DND-41 (cell line): ENCODE results near the gene ICAM2.

Experiments used
- ATAC-seq: fragments of 200-7000 bp; cut with Tn5 transposase; 3 replicates; pipeline ENCODE4 v1.9.1; 2021; ENCODE audit warnings: low read depth; ENCODE audit not compliant: insufficient read depth
- DNase-seq: peaks from one replicate; pipeline ENCODE4 v3.0.0-alpha.2; 2020
- H2AFZ ChIP-seq: 2 replicates; pipeline ENCODE4 v1.6.0; 2012; ENCODE audit warnings: low read depth, low read length
- H3K27ac ChIP-seq: 2 replicates; pipeline ENCODE4 v1.5.1; 2012; ENCODE audit warnings: low read length, inconsistent platforms
- H3K27me3 ChIP-seq: fragments of 200-600 bp; sonication (generic); 2 replicates; pipeline ENCODE4 v1.6.0; 2012; ENCODE audit warnings: low read length, mild to moderate bottlenecking, inconsistent platforms; ENCODE audit not compliant: insufficient read depth, poor library complexity
- H3K36me3 ChIP-seq: 2 replicates; pipeline ENCODE4 v1.5.1; 2012; ENCODE audit warnings: low read length, inconsistent platforms; ENCODE audit not compliant: insufficient read depth
- H3K4me1 ChIP-seq: 2 replicates; pipeline ENCODE4 v1.5.1; 2012; ENCODE audit warnings: mild to moderate bottlenecking, low read length; ENCODE audit not compliant: insufficient read depth
- H3K4me2 ChIP-seq: 2 replicates; pipeline ENCODE4 v1.6.0; 2012; ENCODE audit warnings: mild to moderate bottlenecking, moderate library complexity, low read length, inconsistent platforms; ENCODE audit not compliant: insufficient read depth
- H3K4me3 ChIP-seq, 2 experiments: fragments of 200-600 bp in 1 of 2; shearing (Covaris generic) in 1 of 2; 2 replicates each; pipeline ENCODE4 v1.5.1; 2012 to 2016; ENCODE audit warnings: inconsistent platforms in 2 of 2, low read length in 2 of 2, mild to moderate bottlenecking in 2 of 2, low read depth in 1 of 2, moderate library complexity in 1 of 2
- H3K79me2 ChIP-seq: 2 replicates; pipeline ENCODE4 v1.6.0; 2012; ENCODE audit warnings: low read length, inconsistent platforms; ENCODE audit not compliant: insufficient read depth
- H3K9ac ChIP-seq: 2 replicates; pipeline ENCODE4 v1.6.0; 2012; ENCODE audit warnings: low read depth, mild to moderate bottlenecking, inconsistent platforms, low read length, moderate library complexity
- H3K9me3 ChIP-seq: 2 replicates; pipeline ENCODE4 v1.5.1; 2012; ENCODE audit warnings: low read length, moderate library complexity, mild to moderate bottlenecking, inconsistent platforms; ENCODE audit not compliant: insufficient read depth, severe bottlenecking
- H4K20me1 ChIP-seq: 2 replicates; pipeline ENCODE4 v1.6.0; 2012; ENCODE audit warnings: low read length; ENCODE audit not compliant: insufficient read depth
- CTCF ChIP-seq: IDR thresholded peaks from 2 replicates; pipeline ENCODE4 v1.5.1; 2012; ENCODE audit warnings: borderline replicate concordance, low read length, moderate library complexity, mild to moderate bottlenecking; ENCODE audit not compliant: poor library complexity, severe bottlenecking; ENCODE audit errors: extremely low read depth
- EZH2 ChIP-seq: IDR thresholded peaks from 3 replicates; pipeline ENCODE4 v1.6.1; 2012; ENCODE audit warnings: borderline replicate concordance, low read depth, mild to moderate bottlenecking, moderate library complexity, low read length, inconsistent platforms; ENCODE audit not compliant: severe bottlenecking

The ICAM2 gene

GRCh38 chr17:63995626-63996025, 24.8 kb downstream of the ICAM2 start:
- ATAC-seq (no peak), DNase-seq (no peak)
- Histone ChIP-seq H3K27ac (no peak overlapping the region), H3K27me3 (peaks cover 3% of the 10 kb centered on the region), H3K4me3 (no peak overlapping the region), H3K79me2 (no peaks in the 10 kb centered on the region), H3K9me3 (no peaks in the 10 kb centered on the region), H3K36me3 (no peaks in the 10 kb centered on the region), H2AFZ (no peak overlapping the region), H4K20me1 (no peaks in the 10 kb centered on the region), H3K4me1 (peaks cover 22% of the 10 kb centered on the region), H3K9ac (no peak overlapping the region), H3K4me2 (no peak overlapping the region)
- TF ChIP-seq CTCF (no peak), EZH2 (no peak)

GRCh38 chr17:63993368-63993985, 27.0 kb downstream of the ICAM2 start:
- DNase-seq = no peak
- Histone ChIP-seq H3K9ac (no peak overlapping the region), H3K9me3 (no peaks in the 10 kb centered on the region), H3K4me3 (no peak overlapping the region), H4K20me1 (no peaks in the 10 kb centered on the region), H3K4me1 (peaks cover 11% of the 10 kb centered on the region), H3K27me3 (peaks cover 3% of the 10 kb centered on the region), H2AFZ (no peak overlapping the region), H3K79me2 (no peaks in the 10 kb centered on the region), H3K27ac (no peak overlapping the region), H3K4me2 (no peak overlapping the region), H3K36me3 (no peaks in the 10 kb centered on the region)
- no peak for ATAC-seq
- TF ChIP-seq EZH2 (no peak), CTCF (no peak)

- no peak overlapping the region for H3K4me2 ChIP-seq
- H3K4me1 ChIP-seq = no peaks in the 10 kb centered on the region
- H4K20me1 ChIP-seq = no peaks in the 10 kb centered on the region
- H2AFZ ChIP-seq = no peak overlapping the region
- H3K9me3 ChIP-seq = no peaks in the 10 kb centered on the region
- no peak overlapping the region for H3K4me3 ChIP-seq
- DNase-seq = no peak
- no peak overlapping the region for H3K9ac ChIP-seq
- no peaks in the 10 kb centered on the region for H3K79me2 ChIP-seq
- no peaks in the 10 kb centered on the region for H3K36me3 ChIP-seq
- ATAC-seq = no peak
- peaks cover 3% of the 10 kb centered on the region for H3K27me3 ChIP-seq
- H3K27ac ChIP-seq = no peak overlapping the region
- TF ChIP-seq EZH2 (no peak), CTCF (no peak)
These were observed 28.8 kb downstream of the ICAM2 start for GRCh38 chr17:63991611-63992010.
